Mammary epithelial cell (primary cell): Measurements from ENCODE around the gene TSSC4.

ENCODE experiments used
- EZH2 ChIP-seq: IDR thresholded peaks from 2 replicates; pipeline ENCODE4 v1.6.1; 2012; ENCODE audit warnings: low read length, inconsistent platforms, borderline replicate concordance
- TF ChIP-seq, protein P1 (sequence below), 2 donors: IDR thresholded peaks in 1 of 2; conservative IDR thresholded peaks in 1 of 2; 2 replicates each; pipeline ENCODE4 v1.5.1; 2011 to 2012; ENCODE audit warnings: inconsistent platforms in 2 of 2, low read length in 2 of 2, mild to moderate bottlenecking in 2 of 2, control low read depth in 1 of 2, low read depth in 1 of 2; ENCODE audit not compliant: insufficient read depth in 1 of 2; ENCODE audit errors: extremely low read depth in 1 of 2

GRCh38 chr11:2419638-2420501 lies 19.3 kb downstream of the TSSC4 start:
- TF ChIP-seq, protein P1, sequence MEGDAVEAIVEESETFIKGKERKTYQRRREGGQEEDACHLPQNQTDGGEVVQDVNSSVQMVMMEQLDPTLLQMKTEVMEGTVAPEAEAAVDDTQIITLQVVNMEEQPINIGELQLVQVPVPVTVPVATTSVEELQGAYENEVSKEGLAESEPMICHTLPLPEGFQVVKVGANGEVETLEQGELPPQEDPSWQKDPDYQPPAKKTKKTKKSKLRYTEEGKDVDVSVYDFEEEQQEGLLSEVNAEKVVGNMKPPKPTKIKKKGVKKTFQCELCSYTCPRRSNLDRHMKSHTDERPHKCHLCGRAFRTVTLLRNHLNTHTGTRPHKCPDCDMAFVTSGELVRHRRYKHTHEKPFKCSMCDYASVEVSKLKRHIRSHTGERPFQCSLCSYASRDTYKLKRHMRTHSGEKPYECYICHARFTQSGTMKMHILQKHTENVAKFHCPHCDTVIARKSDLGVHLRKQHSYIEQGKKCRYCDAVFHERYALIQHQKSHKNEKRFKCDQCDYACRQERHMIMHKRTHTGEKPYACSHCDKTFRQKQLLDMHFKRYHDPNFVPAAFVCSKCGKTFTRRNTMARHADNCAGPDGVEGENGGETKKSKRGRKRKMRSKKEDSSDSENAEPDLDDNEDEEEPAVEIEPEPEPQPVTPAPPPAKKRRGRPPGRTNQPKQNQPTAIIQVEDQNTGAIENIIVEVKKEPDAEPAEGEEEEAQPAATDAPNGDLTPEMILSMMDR (conservative IDR thresholded peaks at IDR 0.05 in 1 of 2, IDR thresholded peaks at IDR 0.05 in 1 of 2; ENCODE audit: extremely low read depth in 1 of 2, insufficient read depth in 1 of 2, low read depth in 1 of 2, low read length in 2 of 2): peak; percentile 66 to 87
- no peak for TF ChIP-seq EZH2
